C1 segment of cervical spinal cord (tissue), 14 donors: ENCODE results near the gene SAMD4B.
"Not testable (repeated sequence)": the region's sequence is repeated elsewhere in the genome, so short reads cannot be mapped to it uniquely, and the experiment has no call there.

Experiments used
- DNase-seq, 14 donors: peaks; one replicate each; lab custom pipeline; 2025; lab: John Stamatoyannopoulos, UW

The SAMD4B gene

DNA sequence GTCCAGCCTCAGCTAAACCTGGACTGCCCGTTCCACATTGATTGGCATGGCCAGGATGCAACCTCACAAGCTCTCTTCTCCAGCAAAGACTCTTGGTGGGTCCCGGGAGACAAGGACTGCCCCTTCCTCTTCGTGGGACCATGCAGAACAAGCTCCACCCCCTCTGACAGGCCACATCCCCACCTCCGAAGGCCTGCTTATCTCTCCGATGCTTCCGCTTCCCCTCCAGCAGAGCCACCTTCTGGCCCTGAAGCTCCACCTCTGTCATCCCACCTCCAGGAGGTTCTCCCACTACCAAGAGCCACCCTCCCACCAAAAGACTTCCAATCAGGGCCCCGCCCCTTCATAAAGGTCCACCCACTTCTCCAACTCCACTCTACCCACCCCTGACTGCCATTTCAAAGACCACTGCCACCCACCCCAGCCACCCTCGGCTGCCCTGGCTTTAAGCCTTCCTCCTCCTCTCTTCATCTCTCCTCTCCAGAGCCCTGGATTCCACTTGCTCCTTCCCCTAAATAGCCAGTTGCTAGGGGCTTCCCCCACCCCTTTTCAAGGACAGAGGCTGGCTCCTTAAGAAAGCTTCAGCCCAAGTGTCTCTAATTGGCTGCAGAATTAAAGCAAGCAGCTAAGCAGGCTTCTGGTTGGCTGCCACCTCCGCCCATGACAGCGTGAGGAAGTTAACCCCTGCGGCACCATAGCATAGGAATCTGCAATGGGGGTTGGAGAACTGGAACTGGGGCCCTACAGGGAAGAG, 31.5 kb upstream of the SAMD4B start:
- DNase-seq: peak in 2 of 14 donors; percentile 13 to 85

DNA sequence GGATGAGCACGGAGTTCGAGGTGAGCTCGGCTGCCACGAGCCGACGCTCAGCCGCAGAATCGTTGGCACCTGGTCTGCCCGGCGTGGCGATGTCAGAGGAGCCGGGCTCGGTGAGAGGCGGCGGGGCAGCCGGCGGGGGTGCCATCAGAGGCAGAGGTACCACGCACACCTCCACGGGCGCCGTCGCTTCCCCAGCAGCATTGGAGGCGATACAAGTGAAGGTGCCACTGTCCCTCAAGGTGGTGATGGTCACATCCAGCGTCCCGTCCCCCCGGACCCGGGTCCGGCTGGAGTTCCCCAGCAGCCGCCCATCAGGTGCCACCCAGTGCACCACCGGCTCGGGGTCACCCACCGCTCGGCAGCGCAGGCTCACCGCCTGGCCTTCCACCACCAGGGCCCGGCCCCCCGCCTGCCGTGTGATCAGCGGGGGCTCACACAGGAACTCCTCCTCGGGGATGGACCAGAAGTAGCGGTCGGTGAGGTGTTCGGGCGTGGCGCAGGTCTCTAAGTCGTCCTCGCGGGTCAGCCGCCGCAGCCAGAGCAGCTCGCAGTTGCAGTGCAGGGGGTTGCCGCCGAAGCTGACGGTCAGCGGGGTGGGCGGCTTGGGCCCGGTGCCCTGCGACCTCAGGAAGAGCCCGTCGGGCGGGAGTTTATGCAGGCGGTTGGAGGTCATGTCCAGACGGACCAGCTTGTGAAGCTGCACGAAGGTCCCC, 28.0 kb upstream of the SAMD4B start:
- DNase-seq: no peak

DNA sequence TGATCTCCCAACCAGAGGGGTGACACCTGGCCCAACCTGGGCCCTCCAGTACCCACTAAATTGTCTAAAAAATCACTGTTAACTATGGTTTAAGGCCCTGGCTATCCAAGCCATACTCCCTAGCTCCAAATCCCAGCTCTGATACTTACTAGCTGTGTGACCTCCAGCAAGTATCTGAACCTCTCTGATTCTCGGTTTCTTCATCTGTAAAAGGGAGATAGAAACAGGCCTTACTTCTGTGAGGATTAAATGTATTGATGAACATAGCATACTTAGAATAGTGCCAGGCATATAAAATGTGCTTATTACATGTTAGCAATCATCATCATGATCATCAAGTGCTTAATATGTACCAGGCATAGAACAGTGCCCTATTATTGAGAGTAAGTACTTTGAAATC, 26.3 kb upstream of the SAMD4B start:
- no peak for DNase-seq

DNA sequence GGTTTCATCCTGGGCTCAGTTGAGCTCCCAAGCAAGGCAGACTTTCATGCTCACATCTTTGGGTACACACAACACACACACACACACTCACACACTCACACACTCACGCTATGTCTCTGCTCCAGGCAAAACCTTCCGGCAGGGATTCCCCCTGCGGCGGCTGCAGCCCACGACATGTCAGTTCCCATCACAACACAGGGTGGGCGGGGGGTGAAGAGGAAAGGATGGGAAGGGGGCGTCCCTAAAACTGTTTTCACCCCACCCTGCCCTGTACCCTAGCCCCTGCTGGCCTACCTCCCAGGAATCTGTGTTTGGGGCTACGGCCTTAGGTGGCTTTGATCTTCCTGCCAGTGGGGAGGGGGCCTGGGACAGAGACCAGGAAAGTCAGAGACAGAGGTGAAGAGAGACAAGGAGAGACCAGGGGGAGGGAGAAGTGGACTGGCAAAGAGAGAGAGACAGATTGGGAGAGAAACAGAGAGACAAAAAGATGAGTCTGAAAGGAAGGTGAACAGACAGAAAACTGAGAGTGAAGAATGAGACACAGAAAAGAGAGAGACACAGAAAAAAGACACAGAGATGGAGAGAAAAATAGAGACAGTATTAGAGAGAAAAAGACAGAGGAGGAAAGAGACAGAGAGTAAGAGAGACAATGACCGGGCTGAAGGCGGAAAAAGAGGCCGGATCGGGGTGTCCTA, 25.4 kb upstream of the SAMD4B start:
- DNase-seq: no peak

DNA sequence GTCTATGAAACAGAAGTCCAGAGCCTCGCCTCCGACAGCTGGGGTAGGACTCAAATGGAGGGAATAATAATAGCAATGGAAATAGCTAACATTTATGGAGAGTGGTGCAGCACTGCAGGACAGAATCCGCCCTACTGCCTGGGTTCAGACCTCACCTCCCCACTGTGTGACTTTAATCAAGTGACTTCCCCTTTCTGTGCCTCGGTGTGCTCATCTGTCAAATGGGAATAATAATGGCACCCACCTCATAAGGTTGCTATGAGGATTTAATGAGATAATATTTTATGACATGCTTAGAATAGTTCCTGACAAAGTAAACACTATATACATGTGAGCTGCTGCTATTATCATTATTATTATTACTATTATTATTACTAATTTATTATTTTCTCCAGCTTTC, 24.7 kb upstream of the SAMD4B start:
- DNase-seq: no peak

DNA sequence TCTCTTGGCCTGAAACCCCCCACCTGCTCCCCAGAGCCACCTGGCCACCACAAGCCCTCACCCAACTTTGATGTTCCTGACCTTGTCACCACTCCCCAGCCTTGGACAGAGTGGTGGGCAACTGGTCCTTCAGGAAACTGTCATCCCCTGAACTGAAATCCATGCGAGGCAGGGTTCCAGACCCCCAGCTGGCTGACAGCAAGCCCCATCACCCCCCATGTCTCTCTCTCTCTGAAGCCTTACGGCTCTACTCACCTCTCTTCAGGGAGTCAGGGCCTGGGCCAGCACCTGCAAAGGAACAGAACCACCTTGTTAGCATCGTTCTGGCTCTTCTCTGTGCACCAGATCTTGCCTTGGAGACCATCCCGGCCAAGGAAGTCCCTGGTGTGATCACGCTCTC, 24.1 kb upstream of the SAMD4B start:
- DNase-seq: no peak

DNA sequence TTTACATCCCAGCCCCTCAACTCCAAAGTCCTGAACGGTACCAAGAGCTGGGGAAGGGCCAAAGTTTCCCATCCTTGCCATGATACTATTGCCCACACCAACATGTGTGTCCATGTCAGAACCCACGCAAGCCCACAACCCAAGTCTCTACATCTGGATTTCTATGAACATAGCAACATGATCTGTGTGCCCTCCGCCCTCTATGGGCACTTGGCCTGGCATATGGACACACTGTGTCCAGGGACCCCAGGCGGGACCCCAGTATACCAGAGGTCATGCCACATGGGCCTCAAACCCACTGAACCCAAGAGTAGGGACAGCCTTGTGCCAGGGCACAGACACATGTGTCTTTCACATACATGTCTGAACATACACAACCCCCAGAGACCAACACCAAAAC, 23.5 kb upstream of the SAMD4B start:
- no peak for DNase-seq

DNA sequence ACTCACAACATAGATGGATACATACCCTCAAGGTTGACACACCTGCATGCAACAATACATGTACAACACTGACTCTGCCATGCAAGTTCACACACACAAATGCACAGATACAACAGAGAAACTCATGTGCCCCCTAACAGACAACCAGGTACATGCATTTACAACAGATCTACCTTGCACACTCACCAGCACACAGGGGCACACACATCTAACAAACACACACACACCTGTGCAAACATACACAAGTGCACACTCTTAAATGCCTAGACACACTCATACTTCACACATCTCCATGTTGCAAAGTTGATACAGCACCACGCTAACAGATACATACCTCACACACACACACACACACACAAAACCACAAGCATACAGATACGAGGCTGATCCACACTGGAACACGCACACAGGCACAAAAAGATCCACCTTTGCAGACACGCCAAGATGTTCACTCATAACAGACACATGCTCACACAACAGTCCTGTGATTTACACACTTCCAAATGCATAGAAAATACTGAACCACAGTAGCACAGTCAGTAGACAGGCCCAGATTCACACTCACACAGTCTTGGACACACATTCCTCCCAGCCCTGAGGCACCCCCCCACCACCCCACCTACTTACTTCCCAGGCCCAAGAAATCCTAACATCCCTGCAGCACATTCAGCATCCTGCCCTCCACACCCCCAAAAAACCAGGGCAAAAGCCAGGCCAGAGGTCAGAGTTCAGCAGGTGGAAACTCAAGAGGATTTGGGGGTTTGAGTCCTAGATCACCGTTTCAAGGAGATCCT, 22.9 kb upstream of the SAMD4B start:
- peak in 1 of 14 donors; percentile 43 for DNase-seq

DNA sequence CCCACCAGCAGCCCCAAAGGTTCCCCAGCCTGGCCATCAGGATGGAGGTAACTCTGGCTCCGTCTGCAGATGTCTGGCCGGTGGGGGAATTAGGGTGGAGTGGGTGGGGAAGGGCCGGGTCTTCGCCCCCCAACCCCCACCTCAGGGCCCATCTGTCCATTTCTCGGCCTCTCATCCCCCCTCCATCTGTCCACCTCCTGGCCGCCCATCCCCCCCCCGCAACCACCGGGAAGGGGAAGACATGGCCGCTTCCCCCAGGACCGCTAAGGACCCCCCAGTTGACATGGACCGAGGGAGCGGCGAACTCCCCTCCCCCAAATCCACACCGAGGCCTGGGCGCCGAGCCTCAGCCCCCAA, 22.4 kb upstream of the SAMD4B start:
- peak in 1 of 14 donors; percentile 56 for DNase-seq

DNA sequence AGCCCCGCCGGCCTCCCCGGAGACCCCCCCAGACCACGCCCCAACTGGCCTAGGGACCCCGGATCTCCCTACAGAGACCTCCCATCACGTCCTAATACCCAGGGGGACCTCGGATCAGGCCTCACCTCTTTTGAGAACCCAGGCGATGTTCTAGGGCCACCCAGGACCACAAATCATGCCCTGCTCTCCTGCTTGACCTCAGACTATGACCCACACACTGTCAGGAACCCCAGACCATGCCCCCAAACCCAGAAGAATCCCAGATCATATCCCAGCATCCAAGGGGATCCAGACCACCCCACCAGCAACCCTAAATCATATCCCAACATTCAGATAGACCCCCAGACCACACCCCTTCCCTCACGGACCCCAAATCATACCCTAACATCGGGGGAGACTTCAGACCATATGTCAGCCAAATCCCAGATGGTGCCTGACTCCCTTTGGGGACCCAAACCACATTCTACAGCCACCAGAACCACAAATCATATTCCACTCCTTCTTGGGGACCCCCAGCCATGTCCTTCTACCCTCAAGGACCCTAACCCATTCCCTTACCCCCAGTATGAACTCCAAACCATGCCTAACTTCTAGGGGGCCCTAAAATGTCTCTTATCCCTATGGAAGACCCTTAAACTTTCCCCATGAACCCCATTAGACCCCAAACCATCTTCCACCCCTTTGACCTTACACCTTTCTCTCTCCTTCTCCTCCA, 20.9 kb upstream of the SAMD4B start:
- DNase-seq: no peak

DNA sequence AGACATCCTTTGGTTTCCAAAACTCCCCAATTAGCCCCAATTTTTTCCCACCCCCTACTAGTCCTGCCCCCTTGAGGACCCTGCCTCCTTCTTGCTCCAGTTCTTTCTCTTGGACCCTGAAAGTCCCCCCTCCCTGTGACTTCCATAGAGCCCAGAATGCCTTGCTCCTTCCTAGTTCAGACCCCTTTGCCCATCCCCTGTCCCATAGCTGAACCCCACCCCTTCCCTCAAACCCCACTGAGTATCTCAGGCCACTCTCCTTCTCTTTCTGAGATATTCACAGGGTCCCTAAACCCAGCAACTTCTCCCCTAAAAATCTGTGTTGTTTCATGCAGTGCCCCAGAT, 20.4 kb upstream of the SAMD4B start:
- no peak for DNase-seq

DNA sequence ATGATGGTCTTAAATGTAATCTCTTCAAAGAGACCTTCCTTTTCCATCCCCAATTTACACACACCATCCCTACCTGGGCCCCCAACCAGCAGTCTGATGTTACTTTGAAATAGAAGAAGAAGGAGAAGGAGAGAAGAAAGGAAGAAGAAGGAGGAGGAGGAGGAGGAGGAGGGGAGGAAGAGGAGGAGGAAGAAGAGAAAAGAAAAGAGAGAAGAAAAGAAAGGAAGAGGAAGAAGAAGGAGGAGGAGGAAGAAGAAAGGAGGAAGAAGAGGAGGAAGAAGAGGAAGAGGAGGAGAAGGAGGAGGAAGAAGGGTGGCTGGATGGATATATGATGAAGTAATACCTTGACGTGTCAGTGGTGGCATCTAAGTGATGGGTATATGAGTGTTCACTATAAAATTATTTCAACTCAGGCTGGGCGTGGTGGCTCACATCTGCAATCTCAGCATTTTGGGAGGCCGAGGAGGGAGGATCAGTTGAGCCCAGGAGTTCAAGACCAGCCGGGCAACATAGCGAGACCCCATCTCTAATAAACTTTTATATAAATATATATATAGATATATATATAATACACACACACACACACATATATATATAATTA, 17.9 kb upstream of the SAMD4B start:
- DNase-seq: no peak

DNA sequence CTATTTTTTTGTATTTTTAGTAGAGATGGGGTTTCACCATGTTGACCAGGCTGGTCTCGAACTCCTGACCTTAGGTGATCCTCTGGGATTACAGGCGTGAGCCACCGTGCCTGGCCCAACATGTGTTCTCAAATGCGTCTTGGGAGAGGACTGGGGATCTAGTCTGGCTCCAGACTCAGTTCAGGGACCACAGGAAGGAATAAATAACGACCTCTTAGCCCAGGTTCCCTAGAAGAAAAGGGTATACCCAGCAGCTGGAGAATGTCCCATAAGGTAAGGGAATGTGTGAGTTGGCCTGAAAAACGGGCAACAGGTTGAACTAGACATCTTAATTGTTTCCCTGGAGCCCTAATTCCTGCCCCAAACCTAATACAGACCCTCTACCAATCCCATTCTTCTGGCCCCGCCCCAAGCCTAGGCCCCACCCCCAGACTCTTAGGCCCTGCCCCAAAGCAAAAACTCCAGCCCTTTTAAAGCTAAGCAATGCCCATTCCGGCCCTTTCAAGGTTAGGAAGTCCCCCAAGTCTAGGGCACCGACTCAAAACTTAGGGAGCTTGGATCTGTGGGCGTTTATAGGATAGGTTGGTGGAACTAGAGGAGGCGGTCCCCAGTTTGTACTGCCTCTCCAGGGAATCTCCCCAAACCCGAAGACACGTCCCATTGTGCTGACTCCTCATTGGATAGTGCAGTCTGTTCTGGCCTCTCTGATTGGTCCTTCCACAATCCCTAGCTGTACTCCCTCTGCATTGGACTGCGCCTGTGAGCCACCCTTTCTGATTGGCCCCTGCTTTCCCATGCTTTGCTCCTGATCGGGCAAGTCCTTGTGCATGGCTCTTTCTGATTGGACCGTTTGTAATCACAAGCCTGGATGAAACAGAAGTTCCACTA, 16.2 kb upstream of the SAMD4B start:
- no peak for DNase-seq

DNA sequence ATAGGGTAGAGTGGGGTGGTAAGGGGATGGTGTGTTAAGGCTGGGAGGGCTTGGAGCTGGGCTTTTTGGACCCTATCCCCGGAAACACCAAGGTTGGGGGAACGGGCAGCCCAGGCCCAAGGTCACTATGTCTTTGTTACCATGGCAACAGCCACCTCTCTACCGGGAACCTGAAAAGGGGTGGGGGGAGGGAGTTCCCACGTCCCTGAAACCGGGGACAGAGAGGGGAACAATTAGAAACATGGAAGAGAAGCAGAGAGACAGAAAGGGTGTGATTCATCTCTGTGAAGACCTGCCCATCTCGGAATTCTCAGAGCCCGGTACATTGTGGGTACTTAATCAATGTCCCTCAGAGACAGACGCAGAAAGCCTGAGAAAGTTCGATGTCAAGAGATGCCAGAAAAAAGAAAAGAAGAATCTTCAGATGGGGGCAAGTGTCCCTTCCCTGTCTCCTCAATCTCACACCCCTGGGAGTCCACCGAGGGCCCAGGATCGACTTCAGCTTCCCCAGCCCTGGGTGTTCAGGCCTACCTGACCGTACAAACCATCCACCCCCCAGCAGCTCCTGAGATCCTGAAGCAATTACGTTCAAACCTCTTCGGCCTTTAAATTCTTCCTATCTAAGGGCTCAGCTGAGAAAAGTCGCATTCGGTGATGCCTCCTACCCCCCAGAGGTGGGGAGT, 14.7 kb upstream of the SAMD4B start:
- no peak for DNase-seq

DNA sequence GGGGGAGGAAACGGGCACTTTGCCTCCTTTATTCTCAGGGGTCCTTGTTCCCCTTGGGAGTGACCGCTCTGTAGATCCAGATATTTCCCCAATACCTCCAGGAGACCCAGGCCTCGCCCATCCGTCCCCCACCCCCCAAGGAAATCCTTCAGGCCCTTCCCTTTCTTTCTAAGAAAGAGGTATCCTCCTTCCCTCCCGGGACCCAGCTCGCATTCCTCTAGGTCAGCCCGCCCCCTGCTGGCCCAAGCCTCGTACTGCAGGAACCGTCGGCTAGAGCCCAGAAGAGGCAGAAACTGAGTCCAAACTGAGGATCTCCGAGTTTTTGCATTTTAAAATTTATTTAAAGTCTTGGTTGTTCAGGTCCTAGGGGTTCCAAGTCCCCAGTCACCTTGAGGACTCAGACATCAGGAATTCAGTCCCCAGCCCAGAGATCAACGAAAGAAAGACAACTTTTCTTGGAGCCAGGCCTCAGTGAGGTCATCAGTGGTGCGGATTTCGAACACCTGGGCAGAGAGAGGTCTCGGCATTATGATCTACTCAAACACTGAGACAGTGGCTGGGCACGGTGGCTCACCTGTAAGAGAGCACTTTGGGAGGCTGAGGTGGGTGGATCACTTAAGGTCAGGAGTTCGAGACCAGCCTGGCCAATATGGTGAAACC, 14.0 kb upstream of the SAMD4B start:
- peak in 13 of 14 donors; percentile 20 to 82 (median 64) for DNase-seq

DNA sequence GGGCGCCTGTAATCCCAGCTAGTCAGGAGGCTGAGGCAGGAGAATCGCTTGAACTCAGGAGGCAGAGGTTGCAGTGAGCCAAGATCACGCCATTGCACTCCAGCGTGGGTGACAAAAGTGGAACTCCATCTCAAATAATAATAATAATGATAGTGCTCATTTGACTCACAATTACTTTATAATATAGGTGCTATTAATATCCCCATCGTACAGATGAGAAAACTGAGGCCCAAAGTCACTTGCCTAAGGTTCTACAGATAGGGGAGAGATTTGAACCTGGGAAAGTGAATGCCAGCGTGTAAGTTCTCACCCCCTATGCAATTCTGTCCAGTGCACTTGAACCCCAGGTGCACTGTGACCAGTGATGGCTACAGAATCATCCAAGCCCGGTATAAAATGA, 12.3 kb upstream of the SAMD4B start:
- no peak for DNase-seq

DNA sequence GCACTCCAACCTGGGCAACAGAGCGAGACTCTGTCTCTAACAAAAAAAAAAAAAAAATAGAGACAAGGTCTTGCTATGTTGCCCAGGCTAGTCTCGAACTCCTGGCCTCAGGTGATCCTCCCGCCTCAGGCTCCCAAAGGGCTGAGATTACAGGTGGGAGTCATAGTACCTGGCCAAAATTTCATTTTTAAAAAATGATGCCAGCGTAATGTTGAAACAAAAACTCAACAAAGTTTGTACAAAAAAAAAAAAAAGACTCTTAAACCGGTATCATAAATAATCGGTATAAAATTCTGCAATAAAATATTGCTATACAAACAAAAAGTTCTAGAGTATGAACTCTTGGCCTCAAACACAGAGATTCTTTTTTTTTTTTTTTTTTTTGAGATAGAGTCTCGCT, 9.9 kb upstream of the SAMD4B start:
- DNase-seq: no peak

DNA sequence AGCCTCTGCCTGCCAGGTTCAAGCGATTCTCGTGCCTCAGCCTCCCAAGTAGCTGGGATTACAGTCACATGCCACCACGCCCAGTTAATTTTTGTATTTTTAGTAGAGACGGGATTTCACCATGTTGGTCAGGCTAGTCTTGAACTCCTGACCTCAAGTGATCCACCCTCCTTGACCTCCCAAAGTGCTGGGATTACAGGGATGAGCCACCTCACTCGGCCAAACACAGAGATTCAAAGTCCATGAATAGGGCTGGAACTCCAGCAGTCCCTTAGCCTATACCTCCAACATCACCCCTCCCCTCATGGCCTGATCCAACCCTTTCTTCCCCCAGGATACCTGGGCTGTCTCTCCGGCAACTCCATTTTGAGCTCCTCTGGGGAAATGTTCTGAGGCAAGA, 9.5 kb upstream of the SAMD4B start:
- not testable (repeated sequence) for DNase-seq

DNA sequence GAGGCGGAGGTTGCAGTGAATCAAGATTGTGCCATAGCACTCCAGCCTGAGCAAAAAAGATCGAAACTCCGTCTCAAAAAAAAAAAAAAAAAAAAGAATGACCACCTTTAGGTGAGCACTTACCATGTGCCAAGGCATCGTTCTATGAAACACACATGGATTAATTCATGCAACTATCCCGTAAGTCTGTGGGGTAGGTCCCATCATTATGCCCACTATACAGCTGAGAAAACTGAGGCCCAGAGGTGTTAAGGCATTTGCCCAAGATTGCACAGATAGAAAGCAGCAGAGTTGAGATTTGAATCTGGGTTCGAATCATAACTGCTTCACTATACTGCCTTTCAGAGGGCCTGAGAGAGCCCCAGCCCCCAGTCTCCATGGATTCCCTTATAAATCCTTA, 8.7 kb upstream of the SAMD4B start:
- no peak for DNase-seq
